IMR-90 (cell line): ENCODE data around the gene MCTP1. TPM values are rescaled to one million over a fixed set of nuclear protein-coding genes. Genes with fewer than 3 reads are reported as not detected.

Experiments used
- ATAC-seq: fragments of 200-7000 bp; cut with Tn5 transposase; 2 replicates; pipeline ENCODE4 v1.9.1; 2020; ENCODE audit warnings: low read depth, mild to moderate bottlenecking, moderate library complexity
- BruUV-seq: library from RNA; stranded (reverse); fragments of 400-500 nt; replicated peaks from 2 replicates; lab custom pipeline; 2021; lab: Mats Ljungman, UMichigan
- CTCF ChIA-PET: fragments of 300-600 bp; formaldehyde crosslinking; extraction: SDS; loops from one replicate; lab custom pipeline; 2021; ENCODE audit warnings: antibody characterized with exemption; lab: Yijun Ruan, JAX
- POLR2A ChIA-PET: fragments of 300-600 bp; sonication (Branson Sonifier 250); formaldehyde crosslinking; loops from one replicate; lab custom pipeline; 2022; ENCODE audit warnings: antibody characterized with exemption; ENCODE audit not compliant: unreplicated experiment; lab: Charles Lee
- DNase-seq: peaks from one replicate; pipeline ENCODE4 v3.0.0; 2013
- H2AFZ ChIP-seq: replicated peaks from 2 replicates; pipeline ENCODE3; 2013; ENCODE audit warnings: low read length, mild to moderate bottlenecking; ENCODE audit not compliant: poor library complexity
- H2AK5ac ChIP-seq: 2 replicates; pipeline ENCODE4 v1.6.1; 2013; ENCODE audit warnings: low read depth, low read length, inconsistent platforms
- H2AK9ac ChIP-seq: replicated peaks from 2 replicates; pipeline ENCODE3; 2013; ENCODE audit warnings: mild to moderate bottlenecking, low read depth, low read length, moderate library complexity; ENCODE audit not compliant: poor library complexity
- H2BK120ac ChIP-seq: 2 replicates; pipeline ENCODE4 v1.6.1; 2013; ENCODE audit warnings: low read depth, low read length, inconsistent platforms
- H2BK15ac ChIP-seq: 3 replicates; pipeline ENCODE4 v1.6.1; 2013; ENCODE audit warnings: low read depth, low read length, inconsistent platforms
- H2BK20ac ChIP-seq: 2 replicates; pipeline ENCODE4 v1.6.1; 2013; ENCODE audit warnings: low read depth, mild to moderate bottlenecking, inconsistent platforms, low read length, moderate library complexity
- H2BK5ac ChIP-seq: 2 replicates; pipeline ENCODE4 v1.6.1; 2013; ENCODE audit warnings: mild to moderate bottlenecking, low read depth, low read length, inconsistent platforms; ENCODE audit not compliant: poor library complexity, severe bottlenecking
- H3K14ac ChIP-seq: replicated peaks from 2 replicates; pipeline ENCODE4 v1.6.1; 2013; ENCODE audit warnings: low read depth, low read length, inconsistent platforms
- H3K18ac ChIP-seq: 2 replicates; pipeline ENCODE4 v1.6.1; 2013; ENCODE audit warnings: low read depth, low read length, control low read depth
- H3K23ac ChIP-seq: 2 replicates; pipeline ENCODE4 v1.6.1; 2013; ENCODE audit warnings: low read depth, low read length, inconsistent platforms
- H3K27ac ChIP-seq: 2 replicates; pipeline ENCODE4 v1.5.1; 2013; ENCODE audit warnings: mild to moderate bottlenecking, control low read depth, low read length; ENCODE audit not compliant: insufficient read depth
- H3K27me3 ChIP-seq: 2 replicates; pipeline ENCODE4 v1.6.1; 2013; ENCODE audit warnings: low read length; ENCODE audit not compliant: control insufficient read depth, insufficient read depth
- H3K36me3 ChIP-seq: 2 replicates; pipeline ENCODE4 v1.6.1; 2013; ENCODE audit warnings: low read length, mixed read lengths; ENCODE audit not compliant: control insufficient read depth, insufficient read depth
- H3K4ac ChIP-seq: 2 replicates; pipeline ENCODE4 v1.6.1; 2013; ENCODE audit warnings: low read depth, low read length, inconsistent platforms
- H3K4me1 ChIP-seq: 2 replicates; pipeline ENCODE4 v1.6.1; 2013; ENCODE audit warnings: low read length, mixed read lengths; ENCODE audit not compliant: control insufficient read depth, insufficient read depth
- H3K4me2 ChIP-seq: 2 replicates; pipeline ENCODE4 v1.6.1; 2013; ENCODE audit warnings: low read depth, mild to moderate bottlenecking, control low read depth, low read length, moderate library complexity
- H3K4me3 ChIP-seq: 2 replicates; pipeline ENCODE4 v1.5.1; 2013; ENCODE audit warnings: low read depth, mild to moderate bottlenecking, control low read depth, low read length, moderate library complexity; ENCODE audit not compliant: insufficient read depth
- H3K56ac ChIP-seq: 2 replicates; pipeline ENCODE4 v1.6.1; 2013; ENCODE audit warnings: low read length, inconsistent platforms; ENCODE audit not compliant: insufficient read depth; ENCODE audit errors: extremely low read depth
- H3K79me1 ChIP-seq, 2 experiments: 2 replicates each; pipeline ENCODE4 v1.6.1; 2013; ENCODE audit warnings: low read length in 2 of 2, inconsistent platforms in 1 of 2, low read depth in 1 of 2
- H3K9ac ChIP-seq: 2 replicates; pipeline ENCODE4 v1.6.1; 2013; ENCODE audit warnings: low read depth, low read length, control low read depth
- H3K9me1 ChIP-seq: 2 replicates; pipeline ENCODE4 v1.6.1; 2013; ENCODE audit warnings: low read length, inconsistent platforms; ENCODE audit not compliant: insufficient read depth
- H3K9me3 ChIP-seq: 2 replicates; pipeline ENCODE4 v1.6.1; 2013; ENCODE audit warnings: low read length; ENCODE audit not compliant: control insufficient read depth, insufficient read depth
- H4K20me1 ChIP-seq: 2 replicates; pipeline ENCODE4 v1.6.1; 2013; ENCODE audit warnings: low read length, inconsistent platforms; ENCODE audit not compliant: insufficient read depth
- H4K5ac ChIP-seq: 2 replicates; pipeline ENCODE4 v1.6.1; 2013; ENCODE audit warnings: mild to moderate bottlenecking, low read depth, low read length, control low read depth
- H4K8ac ChIP-seq, 2 experiments: 2 replicates each; pipeline ENCODE4 v1.6.1; 2013; ENCODE audit warnings: low read depth in 2 of 2, low read length in 2 of 2, control low read depth in 1 of 2, inconsistent platforms in 1 of 2
- H4K91ac ChIP-seq: 2 replicates; pipeline ENCODE4 v1.6.1; 2013; ENCODE audit warnings: low read depth, low read length, inconsistent platforms; ENCODE audit not compliant: insufficient read depth
- BHLHE40 ChIP-seq: fragments of 150-350 bp; IDR thresholded peaks from 2 replicates; pipeline ENCODE4 v1.6.1; 2016; ENCODE audit warnings: mild to moderate bottlenecking, low read depth, low read length
- CEBPB ChIP-seq: IDR thresholded peaks from 2 replicates; pipeline ENCODE4 v1.6.1; 2012; ENCODE audit warnings: low read depth, low read length, improper control_type of control experiment
- CHD1 ChIP-seq: IDR thresholded peaks from 2 replicates; pipeline ENCODE4 v1.6.1; 2012; ENCODE audit warnings: low read depth, low read length, improper control_type of control experiment
- FOS ChIP-seq: fragments of 150-350 bp; IDR thresholded peaks from 2 replicates; pipeline ENCODE4 v1.6.1; 2016; ENCODE audit warnings: low read depth, low read length
- MAFK ChIP-seq: IDR thresholded peaks from 2 replicates; pipeline ENCODE4 v1.6.1; 2012; ENCODE audit warnings: low read depth, low read length, improper control_type of control experiment
- MAZ ChIP-seq: IDR thresholded peaks from 2 replicates; pipeline ENCODE4 v1.6.1; 2012; ENCODE audit warnings: low read depth, mild to moderate bottlenecking, low read length, improper control_type of control experiment, moderate library complexity, borderline replicate concordance
- MXI1 ChIP-seq: IDR thresholded peaks from 2 replicates; pipeline ENCODE4 v1.6.1; 2012; ENCODE audit warnings: low read depth, mild to moderate bottlenecking, low read length, moderate library complexity, borderline replicate concordance
- NFE2L2 ChIP-seq: fragments of 150-350 bp; IDR thresholded peaks from 2 replicates; pipeline ENCODE4 v1.6.1; 2016; ENCODE audit warnings: low read depth, mild to moderate bottlenecking, low read length
- RAD21 ChIP-seq: IDR thresholded peaks from 2 replicates; pipeline ENCODE4 v1.6.1; 2012; ENCODE audit warnings: low read length, improper control_type of control experiment
- RCOR1 ChIP-seq: IDR thresholded peaks from 2 replicates; pipeline ENCODE4 v1.6.1; 2012; ENCODE audit warnings: mild to moderate bottlenecking, low read length, improper control_type of control experiment; ENCODE audit not compliant: insufficient replicate concordance
- RFX5 ChIP-seq: IDR thresholded peaks from 2 replicates; pipeline ENCODE4 v1.8.0; 2012; ENCODE audit warnings: low read depth, mild to moderate bottlenecking, low read length, moderate library complexity
- SMC3 ChIP-seq: fragments of 150-350 bp; IDR thresholded peaks from 2 replicates; pipeline ENCODE4 v1.6.1; 2016; ENCODE audit warnings: low read depth, mild to moderate bottlenecking, antibody characterized with exemption, low read length, moderate library complexity
- USF2 ChIP-seq: fragments of 150-350 bp; IDR thresholded peaks from 2 replicates; pipeline ENCODE4 v1.6.1; 2017; ENCODE audit warnings: mild to moderate bottlenecking, antibody characterized with exemption, low read length, low read depth
- WGBS, 2 experiments: methylation state at CpG; one replicate each; pipeline versions ENCODE4 v1.1.5 to v1.1.7; 2013; ENCODE audit warnings: missing lambda C conversion rate in 2 of 2; ENCODE audit not compliant: insufficient read length in 1 of 2; ENCODE audit errors: extremely low coverage in 2 of 2; 5-methylcytosine and 5-hydroxymethylcytosine counted together
- dilution Hi-C: fragments of 300-500 bp; cut with HindIII; formaldehyde crosslinking; loops from one replicate; pipeline ENCODE4 v1.14.3; 2018; ENCODE audit warnings: low sequenced_read_pairs; ENCODE audit not compliant: unreplicated experiment
- in situ Hi-C: fragments of 300-500 bp; cut with MboI; formaldehyde crosslinking; loops from 3 replicates; pipeline ENCODE4 v1.14.3; 2019; ENCODE audit warnings: low sequenced_read_pairs, inconsistent platforms, mixed read lengths
- intact Hi-C: fragments of 100-400 bp; cut with micrococcal nuclease; formaldehyde crosslinking; loops from 2 replicates; pipeline ENCODE4 v1.10.0; 2022
- polyA plus RNA-seq, 3 experiments: library from polyadenylated mRNA; depleted of rRNA; stranded (reverse); fragments of >200 nt; gene quantifications; 2 replicates each; pipeline ENCODE4 v1.2.3, GENCODE V29; 2012; ENCODE audit warnings: low replicate concordance in 1 of 3
- total RNA-seq: library from RNA; depleted of rRNA; stranded (reverse); fragments of >200 nt; gene quantifications from 2 replicates; pipeline ENCODE4 v1.2.3, GENCODE V29; 2012
- TF ChIP-seq, protein P1 (sequence below): fragments of 150-350 bp; IDR thresholded peaks from 2 replicates; pipeline ENCODE4 v1.6.1; 2016; ENCODE audit warnings: low read depth, mild to moderate bottlenecking, low read length, moderate library complexity, borderline replicate concordance
- TF ChIP-seq, protein P2 (sequence below): conservative IDR thresholded peaks from 2 replicates; pipeline ENCODE4 v1.5.1; 2012; ENCODE audit warnings: mild to moderate bottlenecking, low read depth, low read length, improper control_type of control experiment

MCTP1 gene
- total and polyA plus RNA-seq, 2 of the 4 experiments (the other 2 are of a cell fraction) = 0.21 TPM; not detected in 1

- Histone ChIP-seq H2BK20ac (no peak overlapping the region), H3K36me3 (no peaks in the 10 kb centered on the region), H3K14ac (no peak overlapping the region), H2BK120ac (no peak overlapping the region), H3K4me1 (no peaks in the 10 kb centered on the region), H3K79me1 (no peaks in the 10 kb centered on the region), H3K56ac (no peak overlapping the region), H4K91ac (no peak overlapping the region), H2BK15ac (no peak overlapping the region), H2AK9ac (no peak overlapping the region), H3K9me1 (no peaks in the 10 kb centered on the region), H3K9ac (no peak overlapping the region), H3K4ac (no peak overlapping the region), H3K4me3 (no peak overlapping the region), H3K18ac (no peak overlapping the region), H2AK5ac (no peak overlapping the region), H4K8ac (no peak overlapping the region), H4K20me1 (no peaks in the 10 kb centered on the region), H3K4me2 (no peak overlapping the region), H3K27me3 (no peaks in the 10 kb centered on the region), H3K23ac (no peak overlapping the region), H2AFZ (no peak overlapping the region), H2BK5ac (no peak overlapping the region), H4K5ac (no peak overlapping the region), H3K9me3 (no peaks in the 10 kb centered on the region), H3K27ac (no peak overlapping the region)
- ChIA-PET POLR2A (no interaction called here), CTCF (no interaction called here)
- no peak for TF ChIP-seq USF2
- TF ChIP-seq NFE2L2 = no peak
- no peak for TF ChIP-seq BHLHE40
- no peak for TF ChIP-seq RCOR1
- no peak for TF ChIP-seq MXI1
- no peak for TF ChIP-seq CHD1
- TF ChIP-seq CEBPB = no peak
- no peak for TF ChIP-seq MAFK
- no peak for TF ChIP-seq RAD21
- TF ChIP-seq SMC3 = no peak
- TF ChIP-seq MAZ = no peak
- TF ChIP-seq, protein P1, sequence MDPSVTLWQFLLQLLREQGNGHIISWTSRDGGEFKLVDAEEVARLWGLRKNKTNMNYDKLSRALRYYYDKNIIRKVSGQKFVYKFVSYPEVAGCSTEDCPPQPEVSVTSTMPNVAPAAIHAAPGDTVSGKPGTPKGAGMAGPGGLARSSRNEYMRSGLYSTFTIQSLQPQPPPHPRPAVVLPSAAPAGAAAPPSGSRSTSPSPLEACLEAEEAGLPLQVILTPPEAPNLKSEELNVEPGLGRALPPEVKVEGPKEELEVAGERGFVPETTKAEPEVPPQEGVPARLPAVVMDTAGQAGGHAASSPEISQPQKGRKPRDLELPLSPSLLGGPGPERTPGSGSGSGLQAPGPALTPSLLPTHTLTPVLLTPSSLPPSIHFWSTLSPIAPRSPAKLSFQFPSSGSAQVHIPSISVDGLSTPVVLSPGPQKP = no peak
- TF ChIP-seq FOS = no peak
- TF ChIP-seq RFX5 = no peak
- TF ChIP-seq, protein P2, sequence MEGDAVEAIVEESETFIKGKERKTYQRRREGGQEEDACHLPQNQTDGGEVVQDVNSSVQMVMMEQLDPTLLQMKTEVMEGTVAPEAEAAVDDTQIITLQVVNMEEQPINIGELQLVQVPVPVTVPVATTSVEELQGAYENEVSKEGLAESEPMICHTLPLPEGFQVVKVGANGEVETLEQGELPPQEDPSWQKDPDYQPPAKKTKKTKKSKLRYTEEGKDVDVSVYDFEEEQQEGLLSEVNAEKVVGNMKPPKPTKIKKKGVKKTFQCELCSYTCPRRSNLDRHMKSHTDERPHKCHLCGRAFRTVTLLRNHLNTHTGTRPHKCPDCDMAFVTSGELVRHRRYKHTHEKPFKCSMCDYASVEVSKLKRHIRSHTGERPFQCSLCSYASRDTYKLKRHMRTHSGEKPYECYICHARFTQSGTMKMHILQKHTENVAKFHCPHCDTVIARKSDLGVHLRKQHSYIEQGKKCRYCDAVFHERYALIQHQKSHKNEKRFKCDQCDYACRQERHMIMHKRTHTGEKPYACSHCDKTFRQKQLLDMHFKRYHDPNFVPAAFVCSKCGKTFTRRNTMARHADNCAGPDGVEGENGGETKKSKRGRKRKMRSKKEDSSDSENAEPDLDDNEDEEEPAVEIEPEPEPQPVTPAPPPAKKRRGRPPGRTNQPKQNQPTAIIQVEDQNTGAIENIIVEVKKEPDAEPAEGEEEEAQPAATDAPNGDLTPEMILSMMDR = no peak
- dilution Hi-C loops = no loop called here
- DNase-seq = peak; percentile 1
- WGBS, 2 experiments = no CpG with 5 or more reads among the region's 6 CpGs
- in situ Hi-C loops = no loop called here
- ATAC-seq = no peak
- intact Hi-C loops = no loop called here
- BruUV-seq = no TSS peak
Measured at GRCh38 chr5:94928891-94929290, 356.0 kb downstream of the MCTP1 start.
